Gastrocnemius medialis (tissue), 4 donors: ENCODE results near the gene TRIM14. TPM values are rescaled to one million over a fixed set of nuclear protein-coding genes. Genes with fewer than 3 reads are reported as not detected.

Experiments used
- ATAC-seq, 2 donors: fragments of 150-250 bp; one replicate each; pipeline ENCODE4 v1.9.1; 2016
- DNase-seq, 2 donors: peaks; one replicate each; pipeline ENCODE4 v3.0.0-alpha.2; 2019
- H3K27ac ChIP-seq, 4 donors: fragments of 200-600 bp; sonication (generic); 1 replicate in 1 of 4; 2 replicates in 3 of 4; pipeline ENCODE4 v1.5.1; 2016 to 2018; ENCODE audit warnings: mild to moderate bottlenecking in 2 of 4, moderate library complexity in 1 of 4
- H3K27me3 ChIP-seq, 3 donors: fragments of 200-600 bp; sonication (generic) in 2 of 3; 1 replicate in 1 of 3; 2 replicates in 2 of 3; pipeline versions ENCODE4 v1.5.1 to v1.6.0; 2016 to 2019; ENCODE audit warnings: mild to moderate bottlenecking in 1 of 3, moderate library complexity in 1 of 3
- H3K36me3 ChIP-seq, 2 donors: fragments of 200-600 bp; sonication (generic) in 1 of 2; one replicate each; pipeline ENCODE4 v1.5.1; 2017 to 2018
- H3K4me1 ChIP-seq, 2 donors: fragments of 200-600 bp; sonication (generic) in 1 of 2; one replicate each; pipeline ENCODE4 v1.5.1; 2016 to 2017; ENCODE audit warnings: mild to moderate bottlenecking in 2 of 2
- H3K4me3 ChIP-seq, 4 donors: fragments of 200-600 bp; sonication (generic) in 3 of 4; 1 replicate in 1 of 4; 2 replicates in 3 of 4; pipeline ENCODE4 v1.5.1; 2016 to 2019; ENCODE audit warnings: mild to moderate bottlenecking in 2 of 4
- H3K9me3 ChIP-seq, 3 donors: fragments of 200-600 bp; sonication (generic) in 2 of 3; 1 replicate in 1 of 3; 2 replicates in 2 of 3; pipeline ENCODE4 v1.5.1; 2016 to 2019
- CTCF ChIP-seq, 5 experiments: fragments of 450-650 bp in 3 of 5; fragments of 200-600 bp in 2 of 5; sonication (generic) in 2 of 5; IDR thresholded peaks in 4 of 5; conservative IDR thresholded peaks in 1 of 5; 1 replicate in 4 of 5; 2 replicates in 1 of 5; pipeline ENCODE4 v1.5.1; 2016 to 2019; ENCODE audit warnings: antibody characterized with exemption in 5 of 5, mild to moderate bottlenecking in 3 of 5, moderate library complexity in 3 of 5
- POLR2A ChIP-seq, 2 donors: fragments of 450-650 bp; IDR thresholded peaks; one replicate each; pipeline ENCODE4 v1.6.1; 2017; ENCODE audit warnings: antibody characterized with exemption in 2 of 2, mild to moderate bottlenecking in 2 of 2, moderate library complexity in 2 of 2
- in situ Hi-C, 4 donors: fragments of 200-750 bp; cut with MboI; loops; one replicate each; pipeline versions ENCODE4 v1.15.0 to v1.8.0; 2017; ENCODE audit warnings: low sequenced_read_pairs in 4 of 4
- intact Hi-C: fragments of 100-400 bp; cut with DNase I; formaldehyde crosslinking; loops from one replicate; pipeline ENCODE4 v1.15.1; 2023; ENCODE audit warnings: low total_unique reads
- total RNA-seq, 4 donors: library from RNA; depleted of rRNA; stranded (reverse); fragments of >200 nt; gene quantifications; one replicate each; pipeline versions ENCODE4 v1.1.0 to v1.2.3, GENCODE V29; 2016

Gene TRIM14
- total RNA-seq, 4 donors from 2014 or later: 1.1 to 3.2 (median 1.3) TPM

GRCh38 chr9:98050351-98050750 lies 68.7 kb downstream of the TRIM14 start:
- in situ Hi-C loops: loop anchor here in 3 of 4 donors (10.0 to 25.0 kb wide), 3 partner anchors 136 to 737 kb away; partner anchors contain the start of genes ANKS6 (in 1 of the 3) and TBC1D2 (in 1 of the 3)

GRCh38 chr9:98049288-98050072 lies 69.5 kb downstream of the TRIM14 start:
- Histone ChIP-seq H3K9me3 (no peaks in the 10 kb centered on the region), H3K27me3 (no peaks in the 10 kb centered on the region), H3K4me3 (no peak overlapping the region), H3K4me1 (no peaks in the 10 kb centered on the region), H3K36me3 (no peaks in the 10 kb centered on the region), H3K27ac (no peak overlapping the region)
- DNase-seq (no peak), ATAC-seq (no peak)
- TF ChIP-seq CTCF (IDR thresholded peaks at IDR 0.05 in 4 of 5, conservative IDR thresholded peaks at IDR 0.05 in 1 of 5): no peak
- intact Hi-C loops: no loop called here
- in situ Hi-C loops: loop anchor here in 3 of 4 donors (10.0 to 25.0 kb wide), 4 partner anchors 135 to 738 kb away; partner anchors contain the start of genes ANKS6 (in 1 of the 3), TBC1D2 (in 1 of the 3) and TRMO (in 1 of the 3)

More at GRCh38 chr9:98050351-98050750, 68.7 kb downstream of the TRIM14 start:
- no peak overlapping the region for H3K4me3 ChIP-seq
- no peaks in the 10 kb centered on the region for H3K36me3 ChIP-seq
- intact Hi-C loops: no loop called here
- no peaks in the 10 kb centered on the region for H3K9me3 ChIP-seq
- H3K4me1 ChIP-seq: no peaks in the 10 kb centered on the region
- no peak overlapping the region for H3K27ac ChIP-seq
- no peaks in the 10 kb centered on the region for H3K27me3 ChIP-seq
- TF ChIP-seq POLR2A (IDR thresholded peaks at IDR 0.05): no peak
- no peak for TF ChIP-seq CTCF (IDR thresholded peaks at IDR 0.05 in 4 of 5, conservative IDR thresholded peaks at IDR 0.05 in 1 of 5)
- no peak for DNase-seq
- ATAC-seq: no peak

GRCh38 chr9:98047002-98047401 lies 72.0 kb downstream of the TRIM14 start:
- no peak overlapping the region for H3K4me3 ChIP-seq
- ATAC-seq (no peak), DNase-seq (no peak)
- no peaks in the 10 kb centered on the region for H3K27me3 ChIP-seq
- H3K27ac ChIP-seq: no peak overlapping the region
- no peaks in the 10 kb centered on the region for H3K4me1 ChIP-seq
- TF ChIP-seq POLR2A (IDR thresholded peaks at IDR 0.05) (no peak), CTCF (IDR thresholded peaks at IDR 0.05 in 4 of 5, conservative IDR thresholded peaks at IDR 0.05 in 1 of 5) (no peak)
- intact Hi-C loops: no loop called here
- no peaks in the 10 kb centered on the region for H3K36me3 ChIP-seq
- in situ Hi-C loops: loop anchor here in 1 of 4 donors (25.0 kb wide), 1 partner anchor 135 kb away; the partner anchor contains the start of gene TRMO
- H3K9me3 ChIP-seq: no peaks in the 10 kb centered on the region

- no peak for TF ChIP-seq CTCF (IDR thresholded peaks at IDR 0.05 in 4 of 5, conservative IDR thresholded peaks at IDR 0.05 in 1 of 5)
- no peak for TF ChIP-seq POLR2A (IDR thresholded peaks at IDR 0.05)
- H3K27ac ChIP-seq: no peak overlapping the region
- no peaks in the 10 kb centered on the region for H3K36me3 ChIP-seq
- ATAC-seq: no peak
- no peaks in the 10 kb centered on the region for H3K9me3 ChIP-seq
- H3K4me1 ChIP-seq: no peaks in the 10 kb centered on the region
- DNase-seq: no peak
- in situ Hi-C loops: loop anchor here in 1 of 4 donors (25.0 kb wide), 1 partner anchor 134 kb away; the partner anchor contains the start of gene TRMO
- H3K4me3 ChIP-seq: no peak overlapping the region
- H3K27me3 ChIP-seq: no peaks in the 10 kb centered on the region
- intact Hi-C loops: no loop called here
These were observed 72.9 kb downstream of the TRIM14 start for GRCh38 chr9:98046180-98046543.
